Measurements from ENCODE around the gene ALDOA.

DNA sequence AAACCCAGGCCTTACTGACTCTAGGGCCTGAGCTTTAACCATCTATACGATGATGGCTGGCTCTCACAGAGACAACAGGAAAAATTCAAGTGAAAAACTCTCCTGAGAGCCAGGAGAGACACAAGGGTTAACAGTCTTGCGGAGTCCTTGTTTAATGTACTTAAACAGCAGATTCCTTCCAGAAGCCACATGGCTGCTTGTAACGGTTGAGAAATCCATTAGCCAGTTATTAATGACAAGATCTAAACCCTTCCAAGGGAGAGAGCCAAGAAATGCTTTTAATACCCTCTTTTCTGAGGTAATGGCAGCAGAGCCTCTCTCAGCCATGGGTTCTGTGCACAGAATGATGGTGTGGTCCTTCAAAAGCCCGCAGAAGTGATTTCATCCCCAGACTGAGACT, 5.2 kb upstream of the ALDOA start:
- TF ChIP-seq SIN3A (IDR thresholded peaks at IDR 0.05; ENCODE audit: borderline replicate concordance in 2 of 2, control insufficient read depth in 1 of 2, low read depth in 2 of 2, low read length in 2 of 2) (no peak), ESRRA (IDR thresholded peaks at IDR 0.05; ENCODE audit: borderline replicate concordance, low read depth) (no peak)

Measured in K562 (cell line).